Measurements from ENCODE around the gene USP35. TPM values are rescaled to one million over a fixed set of nuclear protein-coding genes. Genes with fewer than 3 reads are reported as not detected.

Gene USP35
- total RNA-seq, 1 experiment from 2014 or later: 11.8 TPM

GRCh38 chr11:78176605-78177141 is 12.0 kb upstream of the USP35 start:
- no peak overlapping the region for H3K4me3 ChIP-seq (ENCODE audit: low read depth in 2 of 2, low read length in 2 of 2)
- TF ChIP-seq, protein P1, sequence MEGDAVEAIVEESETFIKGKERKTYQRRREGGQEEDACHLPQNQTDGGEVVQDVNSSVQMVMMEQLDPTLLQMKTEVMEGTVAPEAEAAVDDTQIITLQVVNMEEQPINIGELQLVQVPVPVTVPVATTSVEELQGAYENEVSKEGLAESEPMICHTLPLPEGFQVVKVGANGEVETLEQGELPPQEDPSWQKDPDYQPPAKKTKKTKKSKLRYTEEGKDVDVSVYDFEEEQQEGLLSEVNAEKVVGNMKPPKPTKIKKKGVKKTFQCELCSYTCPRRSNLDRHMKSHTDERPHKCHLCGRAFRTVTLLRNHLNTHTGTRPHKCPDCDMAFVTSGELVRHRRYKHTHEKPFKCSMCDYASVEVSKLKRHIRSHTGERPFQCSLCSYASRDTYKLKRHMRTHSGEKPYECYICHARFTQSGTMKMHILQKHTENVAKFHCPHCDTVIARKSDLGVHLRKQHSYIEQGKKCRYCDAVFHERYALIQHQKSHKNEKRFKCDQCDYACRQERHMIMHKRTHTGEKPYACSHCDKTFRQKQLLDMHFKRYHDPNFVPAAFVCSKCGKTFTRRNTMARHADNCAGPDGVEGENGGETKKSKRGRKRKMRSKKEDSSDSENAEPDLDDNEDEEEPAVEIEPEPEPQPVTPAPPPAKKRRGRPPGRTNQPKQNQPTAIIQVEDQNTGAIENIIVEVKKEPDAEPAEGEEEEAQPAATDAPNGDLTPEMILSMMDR (IDR thresholded peaks at IDR 0.05): no peak
- TF ChIP-seq TCF7L2 (IDR thresholded peaks at IDR 0.05; ENCODE audit: low read depth, low read length) (no peak), POLR2AphosphoS5 (IDR thresholded peaks at IDR 0.05; ENCODE audit: low read depth, low read length) (no peak), SIN3A (IDR thresholded peaks at IDR 0.05; ENCODE audit: borderline replicate concordance, insufficient read depth, low read depth, low read length) (no peak)
- TF ChIP-seq, protein P2, sequence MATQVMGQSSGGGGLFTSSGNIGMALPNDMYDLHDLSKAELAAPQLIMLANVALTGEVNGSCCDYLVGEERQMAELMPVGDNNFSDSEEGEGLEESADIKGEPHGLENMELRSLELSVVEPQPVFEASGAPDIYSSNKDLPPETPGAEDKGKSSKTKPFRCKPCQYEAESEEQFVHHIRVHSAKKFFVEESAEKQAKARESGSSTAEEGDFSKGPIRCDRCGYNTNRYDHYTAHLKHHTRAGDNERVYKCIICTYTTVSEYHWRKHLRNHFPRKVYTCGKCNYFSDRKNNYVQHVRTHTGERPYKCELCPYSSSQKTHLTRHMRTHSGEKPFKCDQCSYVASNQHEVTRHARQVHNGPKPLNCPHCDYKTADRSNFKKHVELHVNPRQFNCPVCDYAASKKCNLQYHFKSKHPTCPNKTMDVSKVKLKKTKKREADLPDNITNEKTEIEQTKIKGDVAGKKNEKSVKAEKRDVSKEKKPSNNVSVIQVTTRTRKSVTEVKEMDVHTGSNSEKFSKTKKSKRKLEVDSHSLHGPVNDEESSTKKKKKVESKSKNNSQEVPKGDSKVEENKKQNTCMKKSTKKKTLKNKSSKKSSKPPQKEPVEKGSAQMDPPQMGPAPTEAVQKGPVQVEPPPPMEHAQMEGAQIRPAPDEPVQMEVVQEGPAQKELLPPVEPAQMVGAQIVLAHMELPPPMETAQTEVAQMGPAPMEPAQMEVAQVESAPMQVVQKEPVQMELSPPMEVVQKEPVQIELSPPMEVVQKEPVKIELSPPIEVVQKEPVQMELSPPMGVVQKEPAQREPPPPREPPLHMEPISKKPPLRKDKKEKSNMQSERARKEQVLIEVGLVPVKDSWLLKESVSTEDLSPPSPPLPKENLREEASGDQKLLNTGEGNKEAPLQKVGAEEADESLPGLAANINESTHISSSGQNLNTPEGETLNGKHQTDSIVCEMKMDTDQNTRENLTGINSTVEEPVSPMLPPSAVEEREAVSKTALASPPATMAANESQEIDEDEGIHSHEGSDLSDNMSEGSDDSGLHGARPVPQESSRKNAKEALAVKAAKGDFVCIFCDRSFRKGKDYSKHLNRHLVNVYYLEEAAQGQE (IDR thresholded peaks at IDR 0.05; ENCODE audit: insufficient read depth in 1 of 2, low read depth in 2 of 2, low read length in 1 of 2): no peak
- no peak overlapping the region for H3K27ac ChIP-seq (ENCODE audit: low read length)
- no peak for DNase-seq (ENCODE audit: low read depth, low spot score)
- H3K27me3 ChIP-seq (ENCODE audit: control insufficient read depth, insufficient read depth, low read length): no peaks in the 10 kb centered on the region
- H3K4me1 ChIP-seq (ENCODE audit: control insufficient read depth, insufficient read depth, low read length): no peaks in the 10 kb centered on the region
- no peaks in the 10 kb centered on the region for H3K36me3 ChIP-seq (ENCODE audit: control insufficient read depth, insufficient read depth, low read length)
- intact Hi-C loops (cut with micrococcal nuclease; ENCODE audit: unreplicated experiment) (no loop called here), in situ Hi-C loops (cut with HindIII; ENCODE audit: low pct_unique_long_range_greater_than_20kb, low sequenced_read_pairs) (no loop called here)
- ChIA-PET POLR2A (no interaction called here), CTCF (no interaction called here)
- no peaks in the 10 kb centered on the region for H3K9me3 ChIP-seq (ENCODE audit: control insufficient read depth, insufficient read depth, low read depth, low read length)
- no TSS peak for BruUV-seq (replicated peaks)
- ATAC-seq: no peak

DNA sequence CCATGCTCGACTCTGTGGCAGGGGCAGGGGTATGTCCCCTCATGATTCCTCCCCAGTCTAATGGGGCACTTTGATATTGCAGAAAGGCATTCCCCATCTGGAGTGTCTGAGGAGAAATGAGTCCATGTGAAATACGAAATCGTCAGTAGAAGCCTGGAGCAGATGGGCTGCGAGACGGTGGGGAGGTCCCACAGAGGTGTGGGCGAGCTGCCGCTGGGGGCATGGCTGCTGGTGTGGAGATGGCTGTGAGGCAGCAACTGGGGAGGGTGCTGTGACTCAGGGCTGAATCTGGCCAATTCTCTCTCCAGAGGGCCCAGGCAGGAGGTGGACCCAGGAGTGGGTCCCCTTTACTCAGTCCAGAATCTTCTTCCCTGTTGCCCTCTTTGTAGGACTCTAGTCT is 11.5 kb upstream of the USP35 start:
- no peaks in the 10 kb centered on the region for H3K27me3 ChIP-seq (ENCODE audit: control insufficient read depth, insufficient read depth, low read length)
- H3K4me3 ChIP-seq (ENCODE audit: low read depth in 2 of 2, low read length in 2 of 2): no peak overlapping the region
- CTCF ChIA-PET: no interaction called here
- no peak overlapping the region for H3K27ac ChIP-seq (ENCODE audit: low read length)
- H3K36me3 ChIP-seq (ENCODE audit: control insufficient read depth, insufficient read depth, low read length): no peaks in the 10 kb centered on the region
- no peaks in the 10 kb centered on the region for H3K9me3 ChIP-seq (ENCODE audit: control insufficient read depth, insufficient read depth, low read depth, low read length)
- in situ Hi-C loops (cut with HindIII; ENCODE audit: low pct_unique_long_range_greater_than_20kb, low sequenced_read_pairs): no loop called here
- ATAC-seq: no peak
- no peak for TF ChIP-seq SIN3A (IDR thresholded peaks at IDR 0.05; ENCODE audit: borderline replicate concordance, insufficient read depth, low read depth, low read length)
- TF ChIP-seq, protein P2 (IDR thresholded peaks at IDR 0.05; ENCODE audit: insufficient read depth in 1 of 2, low read depth in 2 of 2, low read length in 1 of 2): no peak
- TF ChIP-seq POLR2AphosphoS5 (IDR thresholded peaks at IDR 0.05; ENCODE audit: low read depth, low read length): no peak
- TF ChIP-seq, protein P1 (IDR thresholded peaks at IDR 0.05): no peak
- no peak for TF ChIP-seq TCF7L2 (IDR thresholded peaks at IDR 0.05; ENCODE audit: low read depth, low read length)
- H3K4me1 ChIP-seq (ENCODE audit: control insufficient read depth, insufficient read depth, low read length): no peaks in the 10 kb centered on the region
- BruUV-seq (replicated peaks): no TSS peak
- POLR2A ChIA-PET: no interaction called here
- intact Hi-C loops (cut with micrococcal nuclease; ENCODE audit: unreplicated experiment): no loop called here
- no peak for DNase-seq (ENCODE audit: low read depth, low spot score)

Measured in Panc1 (cell line).